Kasumi-1 (cell line): ENCODE data around the gene GALNT17.

Source experiments
- DNase-seq, 2 experiments: peaks; one replicate each; lab custom pipeline; 2025; lab: John Stamatoyannopoulos, UW

Gene GALNT17

DNA sequence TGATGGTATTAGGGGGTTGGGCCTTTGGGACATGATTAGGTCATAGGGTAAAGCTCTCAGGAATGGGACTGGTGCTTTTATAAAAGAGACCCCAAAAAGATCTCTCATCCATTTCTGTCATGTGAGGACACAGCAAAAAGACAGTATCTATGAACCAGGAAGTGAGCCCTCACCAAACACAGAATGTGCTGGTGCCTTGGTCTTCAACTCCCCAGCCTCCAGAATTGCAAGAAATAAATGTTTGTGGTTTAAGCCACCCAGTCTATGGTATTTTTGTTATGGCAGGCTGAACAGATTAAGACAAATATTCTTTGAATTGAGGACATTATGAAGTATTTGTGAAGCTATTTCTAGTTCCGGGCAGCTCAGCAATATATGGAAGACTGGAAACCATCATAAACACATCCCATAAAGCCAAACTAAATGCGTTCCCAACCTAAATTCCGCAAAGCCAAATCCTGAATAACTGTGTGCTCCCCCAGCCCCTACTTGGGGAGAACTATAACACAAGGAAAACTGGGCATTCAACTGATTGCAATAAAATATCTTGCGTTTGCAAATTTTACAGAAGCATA is 153.7 kb downstream of the GALNT17 start:
- DNase-seq: no peak

DNA sequence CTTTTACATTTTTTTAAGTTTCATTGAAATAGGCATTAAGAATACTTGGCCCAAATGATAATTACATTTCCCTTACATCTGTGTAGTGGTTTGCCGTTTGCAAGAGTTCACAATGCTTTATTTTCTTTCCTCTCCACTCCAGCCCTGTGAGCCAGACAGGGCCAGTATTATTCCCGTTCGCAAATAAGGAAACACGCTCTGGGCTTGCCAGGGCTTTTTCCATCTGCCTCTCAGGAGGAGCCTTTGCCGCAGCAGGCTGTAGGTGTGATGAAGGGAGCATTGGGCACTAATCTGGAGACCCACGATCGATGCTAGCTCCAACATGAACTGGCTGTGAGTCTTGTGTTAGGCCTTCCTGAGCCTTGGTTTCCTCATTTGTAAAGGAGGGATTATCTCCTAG is 154.4 kb downstream of the GALNT17 start:
- no peak for DNase-seq

GRCh38 chr7:71286924-71287323 is 155.0 kb downstream of the GALNT17 start:
- DNase-seq: no peak

DNA sequence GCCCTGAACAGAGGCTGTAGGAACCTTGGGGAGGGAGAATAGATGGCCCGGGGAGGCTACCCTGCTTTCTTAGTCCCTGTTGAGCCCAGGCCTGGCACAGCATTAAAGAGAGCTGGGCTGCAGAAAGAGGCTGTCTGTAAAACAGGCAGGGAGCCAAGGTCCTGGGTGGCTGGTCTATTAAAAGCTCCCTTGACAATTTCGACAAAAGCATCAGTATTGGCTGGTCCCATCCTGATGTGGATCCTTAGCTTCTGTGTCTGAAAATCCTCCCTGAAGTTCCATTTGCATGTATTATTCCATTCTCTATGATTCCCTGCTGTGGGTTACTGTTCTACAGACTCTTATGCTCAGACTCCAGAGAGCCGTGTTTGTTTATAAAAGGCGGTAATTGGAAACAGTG is 158.5 kb downstream of the GALNT17 start:
- no peak for DNase-seq

GRCh38 chr7:71298378-71298777 is 166.4 kb downstream of the GALNT17 start:
- no peak for DNase-seq

GRCh38 chr7:71300086-71300485 is 168.1 kb downstream of the GALNT17 start:
- DNase-seq: no peak

GRCh38 chr7:71300603-71301002 is 168.7 kb downstream of the GALNT17 start:
- DNase-seq: no peak

DNA sequence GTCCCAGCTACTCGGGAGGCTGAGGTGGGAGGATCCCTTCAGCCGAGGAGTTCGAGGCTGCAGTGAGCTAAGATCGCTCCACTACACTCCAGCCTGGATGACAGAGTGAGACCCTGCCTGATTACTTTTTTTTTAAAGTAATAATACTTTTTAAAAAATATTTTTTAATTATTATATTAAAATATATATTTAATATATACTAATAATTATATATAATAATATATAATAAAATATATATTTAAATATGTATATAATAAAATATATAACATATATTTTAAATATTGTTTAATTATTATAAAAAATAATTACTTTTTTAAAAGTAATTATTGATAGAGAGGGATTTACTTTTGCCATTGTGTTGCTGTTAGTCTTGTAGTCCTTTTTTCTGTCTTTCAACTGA is 169.2 kb downstream of the GALNT17 start:
- DNase-seq: no peak

DNA sequence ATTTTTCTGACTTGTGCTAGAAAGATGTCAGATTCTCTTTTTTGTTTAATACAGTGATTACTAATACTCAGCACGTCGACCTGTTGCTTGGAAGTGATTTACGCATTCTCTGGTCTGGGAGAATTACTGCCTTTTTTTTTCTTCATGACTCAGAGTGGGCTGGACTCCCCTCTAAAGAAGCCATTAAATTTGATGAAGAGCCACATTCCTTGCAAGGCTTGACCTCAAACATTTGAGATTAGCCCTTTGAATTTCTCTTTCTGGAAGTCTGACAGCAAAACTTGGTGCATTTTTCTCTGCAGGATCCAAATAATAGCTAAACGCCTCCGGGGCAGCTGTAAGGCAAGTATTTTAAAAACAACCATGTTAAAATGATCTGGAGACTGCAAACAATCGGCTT is 171.6 kb downstream of the GALNT17 start:
- DNase-seq: no peak

DNA sequence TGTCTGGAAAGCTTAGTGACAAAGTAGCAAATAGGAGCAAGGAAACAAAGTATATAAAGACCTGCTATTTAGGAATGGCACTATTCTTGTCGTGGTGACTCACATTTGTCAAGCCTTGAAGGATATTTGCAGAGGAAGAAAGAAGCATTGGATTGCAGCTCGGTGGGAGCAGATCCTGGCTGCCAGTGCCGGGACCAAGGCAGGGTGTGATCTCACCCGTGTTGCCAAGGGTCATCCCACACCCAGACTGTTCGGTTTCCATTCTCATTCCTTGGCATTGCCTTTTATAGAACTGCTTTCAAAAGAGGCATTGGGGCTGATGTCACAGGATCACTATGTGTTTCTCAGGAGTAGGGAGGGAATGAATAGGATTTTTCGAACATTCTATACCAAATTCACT is 176.2 kb downstream of the GALNT17 start:
- no peak for DNase-seq

DNA sequence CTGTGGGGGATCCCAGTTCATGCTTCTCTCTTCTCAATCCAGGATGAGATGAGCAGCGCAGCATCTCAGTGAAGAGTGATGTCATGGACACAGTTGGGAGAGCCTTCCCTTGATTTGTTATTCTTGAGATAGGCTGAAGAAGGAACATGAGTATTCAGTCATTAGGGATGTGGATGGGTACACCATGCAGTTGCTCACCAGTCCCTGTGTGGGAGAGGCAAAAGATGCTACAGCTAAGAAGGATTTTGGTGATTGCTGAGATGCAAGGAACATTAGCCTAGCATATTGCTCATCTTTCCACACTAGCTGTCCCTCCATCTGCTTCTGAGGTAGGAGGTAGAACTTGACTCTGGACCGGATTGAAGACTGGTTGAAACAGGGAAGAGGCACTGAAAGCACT is 179.6 kb downstream of the GALNT17 start:
- no peak for DNase-seq

DNA sequence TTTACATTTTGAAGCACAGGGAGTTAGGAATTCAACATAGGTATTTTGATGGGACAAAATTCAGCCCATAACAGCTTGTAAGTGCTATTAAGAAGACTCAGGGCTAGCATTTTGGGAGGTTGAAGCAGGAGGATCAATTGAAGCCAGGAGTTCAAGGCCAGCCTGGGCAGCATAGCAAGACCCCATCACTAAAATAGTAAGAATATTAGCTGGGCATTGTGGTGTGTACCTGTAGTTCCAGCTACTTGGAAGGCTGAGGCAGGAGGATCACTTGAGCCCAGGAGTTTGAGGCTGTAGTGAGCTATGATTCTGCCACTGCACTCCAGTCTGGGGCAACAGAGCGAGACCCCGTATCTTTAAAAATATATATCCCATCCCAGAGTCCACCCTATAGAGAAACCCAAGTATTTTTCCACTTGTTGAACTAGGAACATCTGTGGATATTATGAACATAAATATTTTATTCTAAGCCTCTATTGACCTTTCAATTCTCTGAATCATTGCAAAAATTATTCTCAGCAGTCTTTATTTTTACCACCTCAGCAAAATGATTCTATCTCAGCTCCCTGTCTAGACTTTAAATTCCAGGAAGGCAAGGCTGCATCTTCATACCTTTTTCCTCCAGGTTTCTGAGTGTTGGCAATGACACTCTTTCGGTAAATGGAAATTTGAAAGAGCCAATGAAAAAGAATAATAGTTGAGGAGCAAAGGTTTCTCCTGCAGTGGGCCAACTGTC is 181.0 kb downstream of the GALNT17 start:
- DNase-seq: no peak

- no peak for DNase-seq
These were observed 181.6 kb downstream of the GALNT17 start for GRCh38 chr7:71313553-71313952.

DNA sequence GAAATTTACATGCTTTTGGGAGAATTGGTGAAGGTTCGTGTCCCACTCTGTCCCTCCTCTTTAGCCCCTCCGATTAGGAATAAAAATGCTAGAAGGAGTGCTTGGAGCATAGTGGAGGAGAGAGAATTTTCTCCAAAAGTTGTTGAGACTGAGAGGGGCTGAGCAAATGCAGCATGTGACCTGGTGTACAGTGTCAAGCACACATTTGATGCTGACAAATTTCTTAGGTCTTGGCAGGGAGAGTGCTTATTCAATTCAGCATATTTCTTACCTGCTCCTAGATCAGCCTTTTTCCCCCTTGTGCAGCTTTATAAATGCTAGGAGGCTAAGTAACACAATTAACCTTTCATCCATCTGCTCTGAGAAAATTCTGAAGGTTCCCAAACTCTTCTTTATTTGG is 189.0 kb downstream of the GALNT17 start:
- no peak for DNase-seq

DNA sequence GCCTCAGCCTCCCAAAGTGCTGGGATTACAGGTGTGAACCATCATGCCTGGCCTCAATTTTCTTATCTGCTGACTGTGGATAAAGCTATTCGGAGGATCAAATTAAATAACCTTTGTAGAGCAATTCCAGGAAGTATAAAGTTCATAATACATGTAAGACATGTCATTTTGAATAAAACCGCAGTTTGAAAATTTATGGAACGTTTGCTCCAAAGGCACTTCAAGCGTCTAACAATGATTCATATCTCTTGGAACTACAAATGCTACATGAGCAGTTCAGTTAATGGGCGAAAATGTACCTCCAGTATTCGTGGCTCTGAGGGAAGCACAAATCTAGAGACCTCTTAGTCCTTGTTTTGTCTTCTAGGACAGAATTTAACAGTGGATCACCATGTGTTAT is 190.3 kb downstream of the GALNT17 start:
- no peak for DNase-seq

DNA sequence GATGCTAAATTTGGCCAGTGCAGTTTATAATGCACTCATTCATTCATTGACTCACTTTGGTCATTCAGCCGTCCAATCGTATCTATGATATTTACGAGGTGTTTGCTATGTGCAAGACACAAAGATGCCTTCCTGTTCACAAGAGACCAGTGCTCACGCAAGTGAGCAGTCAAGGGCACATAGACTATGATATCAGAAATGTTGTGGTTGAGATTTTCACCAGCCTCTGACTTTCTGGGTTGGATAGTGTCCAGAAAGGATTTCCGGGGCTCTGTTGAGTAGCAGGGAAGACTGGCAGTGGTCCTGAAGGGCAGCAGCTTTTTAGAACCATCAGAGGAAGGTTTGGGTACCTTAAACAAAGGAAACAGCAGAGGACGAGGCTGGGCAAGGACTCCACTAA is 191.8 kb downstream of the GALNT17 start:
- DNase-seq: no peak

- no peak for DNase-seq
These were observed 193.2 kb downstream of the GALNT17 start for GRCh38 chr7:71325151-71325550.

- DNase-seq: no peak
These were observed 194.7 kb downstream of the GALNT17 start for GRCh38 chr7:71326595-71326994.

GRCh38 chr7:71327946-71328345 is 196.0 kb downstream of the GALNT17 start:
- no peak for DNase-seq

- no peak for DNase-seq
These were observed 197.2 kb downstream of the GALNT17 start for GRCh38 chr7:71329030-71329660.

DNA sequence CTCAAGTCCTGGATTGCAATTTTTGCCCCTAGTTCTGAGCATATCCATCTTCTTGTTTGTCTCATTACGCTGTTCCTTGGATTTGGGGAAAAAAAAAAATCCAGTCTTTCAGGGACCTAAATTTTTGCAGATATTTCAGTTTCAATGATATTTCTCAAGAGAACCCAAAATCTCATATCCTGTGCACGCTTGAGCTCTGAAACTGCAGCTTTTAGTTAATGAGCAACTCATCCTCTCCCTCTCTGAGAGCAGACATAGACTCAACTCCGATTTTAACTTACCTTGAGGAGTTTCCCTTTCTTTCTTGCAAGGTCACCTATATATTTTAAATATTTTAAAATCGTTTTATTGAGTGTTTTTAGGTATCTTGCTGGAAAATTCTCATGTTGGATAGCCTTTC is 200.3 kb downstream of the GALNT17 start:
- no peak for DNase-seq

- DNase-seq: no peak
These were observed 202.6 kb downstream of the GALNT17 start for GRCh38 chr7:71334541-71334940.

DNA sequence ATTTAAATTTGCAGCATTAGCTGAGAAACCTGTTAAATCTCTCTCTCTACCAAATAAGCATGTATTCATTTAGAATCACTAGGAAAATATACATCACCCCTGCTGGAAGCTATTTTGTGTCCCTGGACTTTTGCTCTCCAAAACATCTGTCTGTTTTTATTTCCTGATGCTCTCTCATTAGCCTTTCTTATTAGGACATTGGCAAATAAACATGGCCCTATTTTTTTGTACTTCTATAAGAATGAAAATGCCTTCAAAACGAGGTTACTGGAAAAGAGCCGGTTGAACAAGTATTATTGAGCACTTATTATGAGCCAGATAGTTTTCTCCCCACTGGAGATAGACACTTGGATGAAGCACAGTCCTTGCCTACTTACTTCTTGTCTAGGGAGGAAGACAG is 206.9 kb downstream of the GALNT17 start:
- no peak for DNase-seq

- DNase-seq: no peak
These were observed 208.0 kb downstream of the GALNT17 start for GRCh38 chr7:71339924-71340323.
